OCI-LY3 (cell line): ENCODE measurements around the gene CLDN5.

Experiments
- CTCF ChIP-seq: fragments of 200-600, 300-600 bp; sonication (generic); IDR thresholded peaks from 2 replicates; pipeline ENCODE4 v1.5.1; 2014; ENCODE audit warnings: antibody characterized with exemption, low read length, low read depth
- EZH2phosphoT487 ChIP-seq: fragments of 200-600 bp; shearing (Covaris generic); IDR thresholded peaks from 2 replicates; pipeline ENCODE4 v1.6.1; 2018; ENCODE audit warnings: antibody characterized with exemption, mixed run types, low read depth

- TF ChIP-seq CTCF (no peak), EZH2phosphoT487 (no peak)
Measured at GRCh38 chr22:19498866-19499190, 25.4 kb downstream of the CLDN5 start.
